K562 (cell line): Measurements from ENCODE around the gene LYPLA2. TPM values are rescaled to one million over a fixed set of nuclear protein-coding genes. Genes with fewer than 3 reads are reported as not detected.
A peak's percentile ranks its signal among the peaks of the same experiment; 100 is the strongest.

Experiments
- ATAC-seq: fragments of 200-7000 bp; cut with Tn5 transposase; 3 replicates; pipeline ENCODE4 v1.9.1; 2020; ENCODE audit warnings: moderate library complexity
- BruUV-seq: library from RNA; stranded (reverse); fragments of 400-500 nt; replicated peaks from 2 replicates; lab custom pipeline; 2021; lab: Mats Ljungman, UMichigan
- CTCF ChIA-PET: fragments of 300-600 bp; formaldehyde crosslinking; extraction: SDS; loops from one replicate; lab custom pipeline; 2021; ENCODE audit warnings: low intra/inter-chr PET ratio; lab: Yijun Ruan, JAX
- POLR2A ChIA-PET: fragments of 300-600, 350-650 bp; sonication (Branson Sonifier 250); formaldehyde crosslinking; extraction: SDS; loops from one replicate; lab custom pipeline; 2021; ENCODE audit warnings: antibody characterized with exemption, inconsistent platforms; lab: Yijun Ruan, JAX
- DNase-seq, 4 experiments: peaks; one replicate each; pipeline versions ENCODE4 v3.0.0 to v3.0.0-alpha.2; 2011 to 2018; ENCODE audit warnings: low spot score in 3 of 4, mixed read lengths in 3 of 4; ENCODE audit errors: extremely low read depth in 1 of 4
- FAIRE-seq: peaks from 2 replicates; lab custom pipeline; 2011; peaks lifted over from hg19 to GRCh38; lab: Jason Lieb, UNC
- H2AFZ ChIP-seq: 2 replicates; pipeline ENCODE4 v1.6.0; 2011; ENCODE audit warnings: low read depth, low read length, control low read depth, inconsistent platforms
- H3K27ac ChIP-seq: fragments of 200-600 bp; 3 replicates; pipeline ENCODE4 v1.8.0; 2011; ENCODE audit warnings: low read depth, mild to moderate bottlenecking, control low read depth, inconsistent platforms, low read length, moderate library complexity, mixed read lengths; ENCODE audit errors: extremely low read depth
- H3K27me3 ChIP-seq, 2 experiments: fragments of 300-600 bp in 1 of 2; 2 replicates in 1 of 2; 3 replicates in 1 of 2; pipeline versions ENCODE4 v1.6.0 to v1.8.0; 2011; ENCODE audit warnings: inconsistent platforms in 2 of 2, low read length in 2 of 2, mild to moderate bottlenecking in 1 of 2, mixed read lengths in 1 of 2, moderate library complexity in 1 of 2; ENCODE audit not compliant: control insufficient read depth in 2 of 2, insufficient read depth in 2 of 2
- H3K36me3 ChIP-seq: fragments of 300-600 bp; 3 replicates; pipeline ENCODE4 v1.8.0; 2011; ENCODE audit warnings: mild to moderate bottlenecking, low read length, inconsistent platforms; ENCODE audit not compliant: control insufficient read depth, insufficient read depth
- H3K4me1 ChIP-seq, 2 experiments: fragments of 200-600 bp in 1 of 2; replicated peaks in 1 of 2; 2 replicates in 1 of 2; 3 replicates in 1 of 2; pipeline versions ENCODE4 v1.5.1 to v1.8.0; 2011; ENCODE audit warnings: inconsistent platforms in 2 of 2, low read length in 2 of 2, mild to moderate bottlenecking in 1 of 2, mixed read lengths in 1 of 2, moderate library complexity in 1 of 2; ENCODE audit not compliant: control insufficient read depth in 2 of 2, insufficient read depth in 2 of 2
- H3K4me2 ChIP-seq: 2 replicates; pipeline ENCODE4 v1.6.1; 2011; ENCODE audit warnings: low read length, control low read depth, inconsistent platforms, mixed read lengths; ENCODE audit not compliant: insufficient read depth
- H3K4me3 ChIP-seq: fragments of 200-600 bp; sonication (generic), shearing (Covaris generic); 2 replicates; pipeline ENCODE4 v1.5.1; 2016; ENCODE audit warnings: control low read depth, inconsistent platforms
- H3K79me2 ChIP-seq: fragments of 200-600 bp; 3 replicates; pipeline ENCODE4 v1.8.0; 2011; ENCODE audit warnings: low read length, inconsistent platforms; ENCODE audit not compliant: control insufficient read depth, insufficient read depth
- H3K9ac ChIP-seq, 2 experiments: 2 replicates each; pipeline versions ENCODE4 v1.6.0 to v1.6.1; 2011; ENCODE audit warnings: low read depth in 2 of 2, low read length in 2 of 2, control low read depth in 1 of 2, inconsistent platforms in 1 of 2, mild to moderate bottlenecking in 1 of 2, mixed read lengths in 1 of 2; ENCODE audit not compliant: insufficient read depth in 1 of 2
- H3K9me1 ChIP-seq: one replicate; pipeline ENCODE4 v1.6.0; 2011; ENCODE audit warnings: inconsistent platforms, mild to moderate bottlenecking, low read length, moderate library complexity; ENCODE audit not compliant: control insufficient read depth, insufficient read depth
- H3K9me3 ChIP-seq: replicated peaks from 2 replicates; pipeline ENCODE4 v1.5.1; 2011; ENCODE audit warnings: low read depth, low read length, inconsistent platforms; ENCODE audit not compliant: control insufficient read depth, insufficient read depth
- H4K20me1 ChIP-seq: replicated peaks from 2 replicates; pipeline ENCODE4 v1.6.1; 2011; ENCODE audit warnings: low read length, inconsistent platforms, mixed read lengths; ENCODE audit not compliant: control insufficient read depth, insufficient read depth
- CBFA2T3 ChIP-seq: fragments of 450-650 bp; IDR thresholded peaks from 2 replicates; pipeline ENCODE4 v1.6.1; 2017
- DMBX1 ChIP-seq: fragments of 250-450 bp; sonication (Bioruptor Pico); IDR thresholded peaks from 2 replicates; pipeline ENCODE4 v1.8.0; 2022; ENCODE audit warnings: inconsistent platforms, mild to moderate bottlenecking, moderate library complexity, borderline replicate concordance
- ETV5 ChIP-seq: sonication (generic); formaldehyde crosslinking; IDR thresholded peaks from 2 replicates; pipeline ENCODE4 v1.4.0; 2020; ENCODE audit warnings: low read depth, mild to moderate bottlenecking, missing genetic modification reagents
- MXI1 ChIP-seq: IDR thresholded peaks from 2 replicates; pipeline ENCODE4 v1.6.1; 2011; ENCODE audit warnings: low read depth, mild to moderate bottlenecking, improper control_type of control experiment, low read length
- ZC3H4 ChIP-seq: sonication (generic); formaldehyde crosslinking; IDR thresholded peaks from 2 replicates; pipeline ENCODE4 v1.9.0; 2021; ENCODE audit warnings: missing genetic modification reagents, borderline replicate concordance
- ZNF134 ChIP-seq: fragments of 250-450 bp; sonication (Bioruptor Pico); conservative IDR thresholded peaks from 2 replicates; pipeline ENCODE4 v1.4.0; 2020
- ZNF263 ChIP-seq: sonication (generic); formaldehyde crosslinking; IDR thresholded peaks from 2 replicates; pipeline ENCODE4 v1.8.0; 2022; ENCODE audit warnings: mild to moderate bottlenecking, missing genetic modification reagents, borderline replicate concordance
- WGBS: fragments of 100-300 bp; shearing (Covaris generic); methylation state at CpG from one replicate; pipeline ENCODE4 v1.1.6; 2016; ENCODE audit warnings: low coverage, mixed read lengths; ENCODE audit not compliant: insufficient coverage; ENCODE audit errors: missing lambda C conversion rate; 5-methylcytosine and 5-hydroxymethylcytosine counted together
- in situ Hi-C: fragments of 300-500 bp; cut with MboI; formaldehyde crosslinking; loops from 4 replicates; pipeline ENCODE4 v1.15.0; 2018; ENCODE audit warnings: inconsistent platforms, mixed read lengths
- intact Hi-C: fragments of 100-400 bp; cut with micrococcal nuclease; formaldehyde crosslinking; loops from 2 replicates; pipeline ENCODE4 v1.14.2; 2022
- polyA plus RNA-seq, 8 experiments: library from polyadenylated mRNA; depleted of rRNA in 4 of 8; stranded (reverse) in 5 of 8; unstranded in 3 of 8; fragments of >200 nt; fragmentation: Nextera tagmentation in 2 of 8; fragmentation: Illumina TruSeq in 1 of 8; extraction: Ambion mirVana in 2 of 8; extraction: Trizol in 1 of 8; gene quantifications; 2 replicates each; pipeline versions ENCODE4 v1.2.1 to v1.2.3, GENCODE V29; 2011 to 2014; ENCODE audit warnings: inconsistent platforms in 1 of 8, missing spikeins in 1 of 8
- total RNA-seq, 7 experiments: library from RNA; depleted of rRNA in 6 of 7; stranded (reverse); fragments of >200 nt in 6 of 7; fragmentation: Illumina TruSeq in 2 of 7; extraction: Trizol in 2 of 7; gene quantifications; 2 replicates each; pipeline versions ENCODE4 v1.2.1 to v1.2.3, GENCODE V29; 2011 to 2021; ENCODE audit warnings: low replicate concordance in 1 of 7
- TF ChIP-seq, protein P1 (sequence below): IDR thresholded peaks from 3 replicates; pipeline ENCODE4 v1.6.1; 2011; ENCODE audit warnings: borderline replicate concordance, mild to moderate bottlenecking, moderate library complexity; ENCODE audit not compliant: insufficient read length; ENCODE audit errors: extremely low read depth

Gene LYPLA2
- total and polyA plus RNA-seq, 9 of the 15 experiments (the other 6 are each of a cell fraction or from before 2014, with no cell fraction given) = 3.9 to 128 (median 60.1) TPM

DNA sequence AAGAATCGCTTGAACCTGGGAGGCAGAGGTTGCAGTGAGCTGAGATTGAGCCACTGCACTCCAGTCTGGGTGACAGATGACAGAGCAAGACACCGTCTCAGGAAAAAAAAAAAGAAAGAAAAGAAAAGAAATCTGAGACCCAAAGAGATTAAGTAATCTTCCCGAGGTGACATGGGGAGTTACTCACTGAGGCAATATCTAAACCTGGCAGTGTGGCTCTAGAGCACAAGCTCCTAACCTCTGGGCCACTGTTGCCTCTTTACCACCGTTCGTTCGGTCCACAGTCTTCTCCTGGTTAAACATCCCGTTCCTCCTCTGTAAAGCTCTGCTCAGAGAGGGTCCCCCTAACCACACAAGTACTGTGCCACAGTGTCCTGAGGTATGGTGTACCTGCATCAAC, 32.8 kb downstream of the LYPLA2 start:
- ATAC-seq (no peak), DNase-seq (no peak), FAIRE-seq (no peak)
- in situ Hi-C loops (no loop called here), intact Hi-C loops (no loop called here)
- peak overlapping the region; percentile 11 to 99; a peak in 3 of 4 replicates for H3K9ac ChIP-seq
- TF ChIP-seq CBFA2T3 (0 out of 2 replicates have a peak, but pooled peaks have one; percentile 31), MXI1 (no peak)
- no TSS peak for BruUV-seq
- peak overlapping the region; percentile 90; the same call in 1 of the 2 replicates for H3K4me3 ChIP-seq
- H3K27ac ChIP-seq = no peak overlapping the region
- H3K79me2 ChIP-seq = peaks cover 14% of the 10 kb centered on the region
- H3K9me3 ChIP-seq = no peaks in the 10 kb centered on the region
- H3K27me3 ChIP-seq = no peaks in the 10 kb centered on the region
- H3K9me1 ChIP-seq = no peaks in the 10 kb centered on the region
- H3K4me2 ChIP-seq = peak overlapping the region; percentile 100
- WGBS = 42% methylated on average over 7 of the region's 7 CpGs
- no peaks in the 10 kb centered on the region; the same call in 2 of the 3 replicates for H3K36me3 ChIP-seq
- H3K4me1 ChIP-seq = peaks cover 5 to 17% of the 10 kb centered on the region in 2 experiments; a peak in 4 of 5 replicates
- H2AFZ ChIP-seq = no peak overlapping the region
- POLR2A ChIA-PET = interaction anchor here (1.2 to 3.3 kb wide), 3 partner anchors 10 to 46 kb away, joined by 6 to 12 read pairs (median 10); partner anchors contain the start of gene PITHD1
- CTCF ChIA-PET = no interaction called here
- H4K20me1 ChIP-seq = no peaks in the 10 kb centered on the region

DNA sequence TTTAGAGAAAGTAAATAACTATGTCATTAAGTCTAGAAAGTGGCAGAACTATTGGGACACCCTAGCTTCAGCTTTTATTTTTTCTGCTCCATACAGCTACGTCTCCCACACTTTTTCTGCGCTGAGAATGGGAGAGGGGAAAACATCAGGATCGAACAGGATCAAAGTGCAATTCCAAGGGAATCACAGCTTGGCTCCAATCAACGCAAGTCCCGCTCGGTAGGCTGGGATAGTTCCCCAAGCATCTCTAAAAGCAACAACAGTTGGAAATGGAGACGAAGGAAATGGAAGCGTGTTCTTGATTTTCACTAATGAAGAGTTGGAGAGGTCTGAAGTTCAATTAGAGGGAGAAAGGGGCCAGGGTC, 33.7 kb downstream of the LYPLA2 start:
- FAIRE-seq (no peak), DNase-seq (no peak), ATAC-seq (no peak; the same call in 2 of the 3 replicates)
- Histone ChIP-seq H3K4me2 (peak overlapping the region; percentile 100), H3K27me3 (no peaks in the 10 kb centered on the region), H3K4me3 (peak overlapping the region; percentile 90), H3K9me1 (no peaks in the 10 kb centered on the region), H3K9me3 (no peaks in the 10 kb centered on the region), H3K27ac (peak overlapping the region; percentile 88), H2AFZ (peak overlapping the region; percentile 93), H3K36me3 (no peaks in the 10 kb centered on the region; the same call in 2 of the 3 replicates), H3K4me1 (peaks cover 5 to 17% of the 10 kb centered on the region in 2 experiments; a peak in 4 of 5 replicates), H3K9ac (peak overlapping the region; percentile 99), H4K20me1 (no peaks in the 10 kb centered on the region), H3K79me2 (peaks cover 14% of the 10 kb centered on the region)
- ChIA-PET CTCF (no interaction called here), POLR2A (interaction anchor here (0.9 to 3.3 kb wide), 5 partner anchors 8 to 244 kb away, joined by 3 to 12 read pairs (median 4); no protein-coding TSS in a partner anchor)
- intact Hi-C loops = no loop called here
- in situ Hi-C loops = no loop called here
- TSS peak; percentile 85 for BruUV-seq
- under 1% methylated on average over 8 of the region's 8 CpGs for WGBS
- TF ChIP-seq ZNF263 (CRISPR knock-in tag) (0 out of 2 replicates have a peak, but pooled peaks have one; percentile 30), ETV5 (peak; percentile 48; the same call in 1 of the 2 replicates), DMBX1 (CRISPR knock-in tag) (no peak), ZNF134 (CRISPR knock-in tag) (no peak), ZC3H4 (CRISPR knock-in tag) (peak; percentile 53; the same call in 1 of the 2 replicates)
- TF ChIP-seq, protein P1, sequence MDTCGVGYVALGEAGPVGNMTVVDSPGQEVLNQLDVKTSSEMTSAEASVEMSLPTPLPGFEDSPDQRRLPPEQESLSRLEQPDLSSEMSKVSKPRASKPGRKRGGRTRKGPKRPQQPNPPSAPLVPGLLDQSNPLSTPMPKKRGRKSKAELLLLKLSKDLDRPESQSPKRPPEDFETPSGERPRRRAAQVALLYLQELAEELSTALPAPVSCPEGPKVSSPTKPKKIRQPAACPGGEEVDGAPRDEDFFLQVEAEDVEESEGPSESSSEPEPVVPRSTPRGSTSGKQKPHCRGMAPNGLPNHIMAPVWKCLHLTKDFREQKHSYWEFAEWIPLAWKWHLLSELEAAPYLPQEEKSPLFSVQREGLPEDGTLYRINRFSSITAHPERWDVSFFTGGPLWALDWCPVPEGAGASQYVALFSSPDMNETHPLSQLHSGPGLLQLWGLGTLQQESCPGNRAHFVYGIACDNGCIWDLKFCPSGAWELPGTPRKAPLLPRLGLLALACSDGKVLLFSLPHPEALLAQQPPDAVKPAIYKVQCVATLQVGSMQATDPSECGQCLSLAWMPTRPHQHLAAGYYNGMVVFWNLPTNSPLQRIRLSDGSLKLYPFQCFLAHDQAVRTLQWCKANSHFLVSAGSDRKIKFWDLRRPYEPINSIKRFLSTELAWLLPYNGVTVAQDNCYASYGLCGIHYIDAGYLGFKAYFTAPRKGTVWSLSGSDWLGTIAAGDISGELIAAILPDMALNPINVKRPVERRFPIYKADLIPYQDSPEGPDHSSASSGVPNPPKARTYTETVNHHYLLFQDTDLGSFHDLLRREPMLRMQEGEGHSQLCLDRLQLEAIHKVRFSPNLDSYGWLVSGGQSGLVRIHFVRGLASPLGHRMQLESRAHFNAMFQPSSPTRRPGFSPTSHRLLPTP = no peak
